ENCODE results near the gene UBE2D4. TPM values are rescaled to one million over a fixed set of nuclear protein-coding genes. Genes with fewer than 3 reads are reported as not detected.

UBE2D4 gene
- total and polyA plus RNA-seq, 9 of the 15 experiments (the other 6 are each of a cell fraction or from before 2014, with no cell fraction given), result 3.3 to 16.2 (median 7.5) TPM

DNA sequence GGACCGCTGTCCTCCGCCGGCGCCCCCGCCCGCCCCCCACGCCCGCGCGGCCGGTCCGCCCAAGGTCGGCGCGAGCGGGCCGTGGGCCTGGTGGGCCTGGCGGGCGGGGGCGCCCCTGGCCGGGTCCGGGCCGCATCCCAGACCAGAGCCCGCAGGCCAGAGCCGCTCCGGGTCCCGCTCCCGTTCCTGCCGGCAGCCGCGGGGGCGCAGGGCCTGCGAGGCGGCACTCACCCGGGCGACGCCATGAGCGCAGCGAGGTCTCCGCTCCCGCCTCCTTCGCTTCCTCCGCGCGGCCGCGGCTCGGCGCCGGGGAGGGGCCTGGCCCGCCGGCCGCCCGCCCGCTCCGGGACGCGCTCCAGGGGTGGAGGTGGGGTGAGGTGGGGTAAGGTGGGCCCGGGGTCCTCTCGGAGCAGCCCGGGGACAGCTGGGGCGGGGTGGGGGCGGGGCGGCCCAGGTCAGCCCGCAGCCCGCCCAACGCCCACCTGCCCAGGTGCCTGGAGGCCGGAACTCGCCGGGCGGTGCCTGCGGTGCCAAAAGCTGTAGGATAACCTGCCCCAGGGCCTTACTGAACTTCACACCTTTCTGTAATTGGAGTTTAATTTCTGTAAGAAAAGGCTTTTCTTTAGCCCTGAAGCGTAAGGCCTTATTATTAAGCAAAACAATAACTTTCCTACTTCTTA, 19.8 kb upstream of the UBE2D4 start, which contains the start of gene URGCP (continued):
- TF ChIP-seq ZBTB40 (IDR thresholded peaks at IDR 0.05) (0 out of 2 replicates have a peak, but pooled peaks have one; percentile 16), ZBTB40 (CRISPR knock-in tag; IDR thresholded peaks at IDR 0.05) (no peak), DLX4 (CRISPR knock-in tag; IDR thresholded peaks at IDR 0.05) (no peak), ZC3H8 (IDR thresholded peaks at IDR 0.05) (no peak), ETV6 (IDR thresholded peaks at IDR 0.05; ENCODE audit: borderline replicate concordance in 1 of 2, low read depth in 2 of 2, low read length in 1 of 2) (no peak), ETV6 (CRISPR knock-in tag; IDR thresholded peaks at IDR 0.05; ENCODE audit: borderline replicate concordance) (no peak), CXXC5 (CRISPR knock-in tag; IDR thresholded peaks at IDR 0.05) (peak; percentile 77)
